Activated CD4-positive, alpha-beta T cell treated with anti-CD3 and anti-CD28 coated beads for 1 hour (primary cell): Measurements from ENCODE around the gene DENND10.
A peak's percentile ranks its signal among the peaks of the same experiment; 100 is the strongest.
"Not testable (repeated sequence)": the region's sequence is repeated elsewhere in the genome, so short reads cannot be mapped to it uniquely, and the experiment has no call there.

Source experiments
- DNase-seq: peaks from one replicate; pipeline ENCODE4 v3.0.0-alpha.2; 2020

Gene DENND10, protein sequence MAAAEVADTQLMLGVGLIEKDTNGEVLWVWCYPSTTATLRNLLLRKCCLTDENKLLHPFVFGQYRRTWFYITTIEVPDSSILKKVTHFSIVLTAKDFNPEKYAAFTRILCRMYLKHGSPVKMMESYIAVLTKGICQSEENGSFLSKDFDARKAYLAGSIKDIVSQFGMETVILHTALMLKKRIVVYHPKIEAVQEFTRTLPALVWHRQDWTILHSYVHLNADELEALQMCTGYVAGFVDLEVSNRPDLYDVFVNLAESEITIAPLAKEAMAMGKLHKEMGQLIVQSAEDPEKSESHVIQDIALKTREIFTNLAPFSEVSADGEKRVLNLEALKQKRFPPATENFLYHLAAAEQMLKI

DNA sequence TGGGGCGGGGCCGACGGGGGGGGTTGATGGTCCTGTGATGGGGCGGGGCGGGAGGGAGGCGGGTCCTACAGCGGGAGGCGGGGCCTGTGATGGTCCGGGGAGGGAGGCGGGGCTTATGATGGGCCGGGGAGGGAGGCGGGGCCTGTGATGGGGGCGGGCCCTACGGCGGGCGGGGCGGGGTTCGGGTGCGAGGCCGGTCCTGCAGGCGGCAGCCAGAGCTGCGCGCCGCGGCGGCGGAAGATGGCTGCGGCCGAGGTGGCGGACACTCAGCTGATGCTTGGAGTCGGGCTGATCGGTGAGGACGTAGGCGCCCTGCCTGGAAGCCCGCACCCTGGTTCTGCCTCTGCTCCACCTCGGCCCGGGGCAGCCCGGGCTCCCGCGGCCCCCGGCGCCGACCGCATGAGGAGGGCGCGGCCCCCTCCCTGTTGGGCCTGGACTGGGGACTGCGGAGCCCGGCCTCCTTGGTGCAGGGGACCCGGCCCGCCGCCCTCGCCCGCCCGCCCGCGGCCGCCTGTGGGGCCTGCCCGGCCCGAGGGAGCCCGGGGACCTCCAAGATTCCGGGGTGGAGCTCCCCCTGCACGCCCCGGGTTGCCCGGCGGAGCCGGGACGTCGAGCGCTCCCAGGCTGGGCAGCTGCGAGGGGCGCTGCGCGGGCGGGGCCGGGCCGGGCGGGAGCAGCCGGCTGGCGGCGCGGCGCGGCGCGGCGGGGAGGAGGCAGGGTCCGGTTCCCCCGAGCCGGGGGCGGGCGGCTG, at the start of gene DENND10:
Gene DENND10 (plus strand): TSS at position 211 of the 751 bp plus-strand sequence. CDS start 30 bp downstream, at position 241.
- DNase-seq = peak; percentile 64

DNA sequence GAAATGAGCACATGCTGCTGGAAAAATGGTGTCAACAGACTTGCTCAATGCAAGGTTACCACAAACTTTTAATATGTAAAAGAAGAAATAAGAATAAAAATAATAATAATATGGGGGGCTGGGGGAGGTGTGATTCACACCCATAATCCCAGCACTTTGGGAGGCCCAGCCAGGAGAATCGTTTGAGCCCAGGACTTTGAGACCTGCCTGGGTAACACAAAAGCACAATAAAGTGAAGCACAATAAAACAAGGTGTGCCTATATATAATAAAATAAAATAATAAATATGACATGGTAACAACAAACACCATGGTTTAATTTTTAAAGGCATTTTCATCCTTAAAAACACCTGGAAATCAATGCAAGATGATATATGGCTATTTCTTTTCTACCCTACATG, 48.4 kb upstream of the DENND10 start:
- DNase-seq = no peak

DNA sequence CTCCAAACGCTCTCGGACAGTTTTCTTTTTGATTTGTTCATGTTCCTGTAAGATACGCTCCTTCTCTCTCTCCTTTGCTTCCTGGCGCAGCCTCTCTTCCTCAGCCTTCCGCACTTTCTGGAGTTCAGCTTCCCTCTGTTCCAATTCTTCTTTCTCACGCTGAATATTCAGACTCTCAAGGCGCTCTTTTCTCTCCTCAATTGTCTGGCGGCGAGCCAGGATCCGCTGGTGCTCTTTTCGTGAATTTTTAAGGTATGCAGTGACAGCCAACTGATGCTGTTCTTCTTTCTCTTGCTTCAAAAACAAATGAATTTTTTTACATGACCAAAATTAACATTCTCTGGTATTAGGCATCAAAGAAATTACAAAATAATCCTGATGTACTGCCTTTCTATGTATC, 45.9 kb upstream of the DENND10 start:
- DNase-seq = no peak

DNA sequence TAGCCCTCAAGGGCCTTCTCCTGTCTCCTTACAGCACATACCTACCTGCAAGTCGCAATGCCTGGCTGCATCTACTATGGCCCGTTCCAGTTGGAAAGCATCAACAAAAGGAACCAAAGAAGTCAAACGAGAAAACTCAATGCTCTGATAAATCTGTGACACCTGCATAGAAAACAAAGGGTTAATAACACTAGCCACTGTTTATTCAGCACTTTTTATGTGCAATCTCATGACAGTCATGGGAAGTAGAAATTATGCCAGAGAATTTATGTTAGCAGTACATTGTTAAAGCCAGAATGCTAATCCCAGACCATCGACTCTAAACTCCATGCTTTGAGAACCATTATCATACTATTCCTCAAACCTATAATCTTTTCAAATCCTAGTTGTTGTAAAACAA, 44.4 kb upstream of the DENND10 start:
- no peak for DNase-seq

DNA sequence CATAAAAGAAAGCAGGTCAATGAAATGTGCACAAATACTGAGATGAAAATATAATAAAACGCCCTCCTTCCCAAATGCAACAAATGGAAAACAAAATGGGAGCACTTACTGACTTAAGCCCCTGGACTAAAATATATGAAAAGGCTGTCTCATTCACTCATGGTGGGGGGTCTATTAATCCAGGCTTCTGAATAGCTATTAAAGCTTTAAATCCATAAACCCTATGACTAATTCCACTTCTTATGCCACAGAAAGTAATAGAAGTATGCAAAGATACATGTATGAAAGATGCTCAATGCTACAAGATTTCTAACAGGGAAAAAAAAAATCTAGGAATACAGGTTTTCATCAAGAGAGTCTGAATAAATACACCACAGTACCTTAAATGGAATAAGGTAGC, 43.8 kb upstream of the DENND10 start:
- DNase-seq = no peak

DNA sequence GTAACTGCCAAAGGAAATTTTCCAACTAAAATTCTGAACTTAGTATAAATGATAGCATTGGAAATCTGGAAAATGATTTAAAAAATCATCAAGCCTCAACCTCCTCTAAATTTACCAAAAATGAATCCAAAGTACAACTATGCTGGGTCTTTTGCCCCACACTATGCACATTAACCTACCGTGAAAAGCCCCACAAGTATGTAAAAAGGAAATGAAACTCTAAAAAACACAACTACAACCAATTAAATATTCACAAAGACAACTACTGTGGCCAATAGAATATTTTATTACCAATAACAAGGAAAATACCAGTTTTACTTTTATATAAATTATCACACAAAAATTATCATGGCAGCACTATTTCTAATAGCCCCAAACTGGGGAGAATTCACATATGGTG, 42.6 kb upstream of the DENND10 start:
- no peak for DNase-seq

DNA sequence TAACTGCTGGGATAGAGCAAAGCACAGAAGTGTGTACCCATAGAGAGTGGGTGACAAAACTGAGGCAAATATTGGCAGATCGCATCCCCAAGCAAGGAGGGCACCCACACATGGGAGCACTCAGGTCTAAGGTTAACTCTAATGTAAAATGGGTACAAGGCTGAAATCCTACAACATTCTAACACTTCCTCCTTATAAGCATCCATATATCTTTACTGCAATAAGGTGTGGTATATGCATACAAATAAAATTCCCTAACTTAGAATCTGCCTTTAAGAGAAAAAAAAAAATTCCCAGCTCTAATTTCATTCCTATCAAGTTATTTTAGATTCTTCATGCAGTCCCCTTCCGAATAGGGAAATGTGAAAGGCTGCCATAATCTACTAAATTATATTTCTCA, 42.0 kb upstream of the DENND10 start:
- no peak for DNase-seq

DNA sequence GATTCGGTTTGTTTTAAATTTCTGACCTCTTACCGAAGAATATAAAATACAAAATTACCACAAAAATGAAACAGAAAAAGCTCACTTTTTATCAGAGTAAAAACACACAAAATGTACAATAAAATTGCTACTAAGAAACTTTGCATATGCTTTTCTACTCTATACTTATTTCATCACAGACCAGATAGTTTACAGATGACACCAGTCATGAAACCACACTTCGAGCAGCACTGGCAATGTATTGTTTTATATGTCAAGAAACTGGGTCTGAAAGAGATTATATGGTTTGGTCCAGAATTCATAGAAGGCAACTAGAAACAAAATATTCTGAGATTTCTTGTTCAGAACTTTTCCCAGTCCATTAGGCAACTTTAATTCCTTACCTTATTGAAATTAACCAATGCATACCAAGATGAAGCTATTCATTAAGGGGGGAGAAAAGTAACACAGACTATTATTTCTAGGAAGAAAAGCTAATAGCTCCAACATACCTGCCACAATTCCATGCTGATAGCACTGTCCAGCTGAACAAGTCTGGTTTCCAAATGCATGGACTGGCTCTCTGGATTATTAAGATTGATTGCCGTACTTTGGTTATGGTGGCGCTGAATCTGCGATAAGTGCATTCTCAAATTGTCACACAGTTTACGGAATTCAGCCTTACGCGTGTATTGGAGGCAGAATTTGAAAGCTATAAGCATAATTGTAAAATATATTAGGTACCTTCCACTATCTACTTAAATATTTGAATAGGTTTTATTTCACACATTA, 33.3 kb upstream of the DENND10 start:
- no peak for DNase-seq

DNA sequence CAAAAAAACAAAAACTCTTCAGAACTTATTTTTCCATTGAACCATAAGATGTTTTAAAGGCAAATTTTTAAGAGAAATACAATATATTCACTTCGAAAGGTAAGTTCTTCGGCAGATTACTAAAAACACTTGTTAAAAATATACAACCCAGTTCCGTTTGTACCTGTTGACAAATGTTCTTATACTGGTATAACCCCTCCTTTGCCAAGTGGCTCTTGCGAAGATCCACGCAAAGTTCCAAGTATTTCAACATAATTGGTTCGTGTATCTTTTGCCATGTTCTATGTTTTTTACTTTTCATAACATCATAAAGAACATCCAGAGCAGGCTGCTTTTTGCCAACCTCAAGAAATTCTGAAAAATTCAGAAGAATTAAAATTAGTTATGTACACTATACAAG, 30.3 kb upstream of the DENND10 start:
- DNase-seq = no peak

DNA sequence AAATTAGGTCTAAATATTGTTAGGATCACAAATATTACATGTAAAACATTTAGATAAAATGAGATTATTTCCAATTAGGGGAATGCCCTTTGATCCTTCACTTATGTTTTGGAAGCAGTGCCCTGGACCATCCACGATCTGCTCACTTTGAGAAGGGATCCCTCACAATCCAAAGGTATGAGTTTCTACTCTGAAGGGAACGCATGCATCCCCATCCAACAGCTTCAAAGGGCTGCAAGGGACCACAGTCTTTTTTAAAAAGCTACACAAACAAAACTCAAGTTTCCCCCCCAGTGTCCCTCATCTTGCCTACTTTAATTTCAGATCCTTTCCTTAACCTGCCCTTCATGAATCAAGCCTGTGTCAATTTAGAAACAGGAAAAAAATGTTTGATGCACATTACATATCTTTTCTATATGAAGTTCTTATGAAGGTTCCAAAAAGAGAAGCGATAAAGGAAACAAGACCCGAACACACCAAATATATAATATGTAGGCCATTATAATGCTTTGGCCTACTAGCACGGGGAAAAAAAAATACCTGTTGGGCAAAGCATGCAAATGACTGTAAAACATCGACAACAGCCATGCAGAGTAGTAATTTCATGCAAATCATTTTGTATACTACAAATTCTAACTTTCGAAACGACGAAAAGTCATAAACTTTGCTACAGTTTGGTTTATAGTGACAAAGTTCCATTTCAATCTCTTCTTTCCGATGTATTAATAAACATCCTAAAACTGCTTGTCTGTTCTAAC, 25.3 kb upstream of the DENND10 start:
- no peak for DNase-seq

DNA sequence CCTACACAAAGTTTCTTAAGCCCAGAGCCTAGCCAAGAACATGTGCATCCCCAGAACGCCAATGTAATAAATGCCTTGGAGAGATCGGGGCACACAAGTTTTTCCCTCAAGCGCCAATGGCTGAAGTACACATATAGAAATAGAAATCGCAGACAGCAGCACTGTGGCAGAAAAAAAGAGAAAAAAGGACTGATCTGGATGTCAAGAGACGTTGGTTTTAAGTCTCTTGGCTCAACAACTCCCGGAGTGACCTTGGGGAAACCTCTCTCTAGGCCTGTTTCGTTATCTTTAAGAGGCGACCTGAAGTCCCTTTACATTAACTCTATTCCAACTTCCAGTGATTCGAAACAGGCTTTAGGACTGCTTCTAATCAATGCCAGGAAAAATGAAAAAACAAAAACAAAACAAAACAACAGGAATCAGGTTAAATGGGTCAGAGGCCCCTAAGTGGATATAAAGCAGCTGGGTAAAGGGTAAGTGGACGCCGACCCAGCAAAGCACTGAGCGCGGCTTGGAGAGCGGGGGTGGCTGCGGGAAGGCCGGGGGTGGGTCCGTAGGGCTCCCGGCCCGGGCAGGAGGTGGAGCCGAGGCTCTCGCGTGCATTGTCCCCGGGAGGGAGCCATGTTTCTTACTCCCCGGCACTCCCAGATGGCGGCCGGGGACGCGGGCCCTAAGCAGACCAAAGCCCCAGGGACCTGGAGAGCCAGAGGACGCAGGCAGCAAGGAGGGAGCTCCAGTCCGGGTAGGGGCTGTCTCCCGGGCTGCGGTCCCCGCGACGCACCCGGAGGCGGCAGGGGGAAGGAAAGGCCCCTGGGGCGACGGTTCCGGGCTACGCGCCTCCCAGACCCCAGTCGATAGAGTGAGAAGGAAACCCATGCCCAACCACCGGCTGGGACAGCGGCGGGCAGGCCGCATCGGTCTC, 24.1 kb upstream of the DENND10 start:
- DNase-seq = peak; percentile 40

DNA sequence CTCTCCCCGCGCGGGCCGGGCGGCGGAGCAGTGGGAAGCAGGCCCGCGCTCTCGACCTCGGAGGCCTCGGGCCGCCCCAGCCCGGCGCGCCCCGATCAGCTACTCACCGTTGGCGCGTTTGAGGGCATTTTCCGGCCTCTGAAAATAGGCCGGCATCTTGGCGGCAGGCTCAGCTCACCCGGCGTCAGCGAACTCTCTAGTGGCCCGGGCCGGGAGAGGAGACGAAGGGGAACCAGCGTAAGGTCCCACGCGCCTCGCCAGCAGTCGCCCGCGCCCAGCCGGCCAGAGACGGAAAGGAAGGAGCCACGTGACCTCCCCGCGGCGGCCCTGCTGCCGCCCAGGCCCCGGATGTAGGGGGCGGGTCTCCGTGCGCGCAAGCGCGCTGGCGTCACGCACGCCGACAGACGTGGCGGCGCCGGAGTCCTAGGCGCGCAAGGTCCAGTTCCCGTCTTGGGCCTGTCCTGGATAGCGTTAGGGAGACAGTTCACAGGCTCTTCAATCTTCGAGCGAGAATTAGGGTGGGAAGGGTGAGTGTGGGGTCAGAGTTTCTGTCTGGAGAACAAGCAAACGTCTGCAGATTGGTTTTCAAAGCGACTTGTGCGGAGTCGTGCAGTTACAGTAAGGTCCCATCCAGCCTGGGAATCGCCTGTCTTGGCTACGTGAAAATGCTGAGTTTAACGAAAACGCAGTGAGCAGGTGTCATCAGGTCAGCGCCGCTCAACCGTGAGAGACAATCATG, 23.2 kb upstream of the DENND10 start, which contains the start of gene EIF3A:
Gene EIF3A (minus strand): TSS at position 297 of the 739 bp plus-strand sequence. CDS start 141 bp downstream, at position 156.
- peak; percentile 85 for DNase-seq

DNA sequence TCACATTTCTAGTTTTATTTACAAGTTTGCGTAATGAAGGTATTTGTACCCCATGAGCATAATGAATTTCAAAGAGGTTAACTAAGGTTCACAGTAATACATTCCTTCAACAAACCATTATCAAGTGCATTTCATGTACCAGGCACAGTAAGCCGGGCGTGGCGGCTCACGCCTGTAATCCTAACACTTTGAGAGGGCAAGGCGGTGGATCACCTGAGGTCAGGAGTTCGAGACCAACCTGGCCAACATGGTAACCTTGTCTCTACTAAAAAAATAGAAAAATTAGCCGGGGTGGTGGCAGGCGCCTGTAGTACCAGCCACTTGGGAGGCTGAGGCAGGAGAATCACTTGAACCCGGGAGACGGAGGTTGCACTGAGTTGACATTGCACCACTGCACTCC, 19.0 kb upstream of the DENND10 start:
- no peak for DNase-seq

DNA sequence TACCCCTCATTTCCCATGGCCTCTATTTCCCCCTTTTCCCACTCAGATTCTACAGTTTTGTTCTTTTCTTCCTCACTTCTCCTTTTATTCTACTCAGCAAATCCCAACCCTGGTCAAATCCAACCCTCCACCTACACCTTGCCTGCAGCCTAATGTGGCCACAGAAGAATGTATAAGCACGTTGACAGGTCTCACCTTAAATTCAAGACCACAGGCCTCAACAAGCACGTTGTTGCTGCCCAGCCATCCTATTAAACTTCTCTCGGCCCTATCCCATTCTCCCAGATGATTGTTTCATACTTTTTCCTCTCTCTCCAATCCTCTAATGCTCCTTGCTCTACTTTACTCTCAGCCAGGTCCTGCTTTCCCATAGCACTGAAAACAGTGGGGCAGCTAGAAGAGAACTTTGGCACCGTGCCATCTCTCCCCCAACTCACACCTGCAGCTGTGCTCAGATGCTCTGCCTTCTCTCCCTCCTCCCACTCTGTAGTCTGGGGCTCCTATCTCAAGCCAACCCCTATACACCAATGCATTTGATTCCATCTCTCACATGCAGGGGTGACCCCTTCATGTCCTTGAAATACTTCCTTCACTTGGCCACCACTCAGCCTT, 16.5 kb upstream of the DENND10 start:
- DNase-seq = no peak

DNA sequence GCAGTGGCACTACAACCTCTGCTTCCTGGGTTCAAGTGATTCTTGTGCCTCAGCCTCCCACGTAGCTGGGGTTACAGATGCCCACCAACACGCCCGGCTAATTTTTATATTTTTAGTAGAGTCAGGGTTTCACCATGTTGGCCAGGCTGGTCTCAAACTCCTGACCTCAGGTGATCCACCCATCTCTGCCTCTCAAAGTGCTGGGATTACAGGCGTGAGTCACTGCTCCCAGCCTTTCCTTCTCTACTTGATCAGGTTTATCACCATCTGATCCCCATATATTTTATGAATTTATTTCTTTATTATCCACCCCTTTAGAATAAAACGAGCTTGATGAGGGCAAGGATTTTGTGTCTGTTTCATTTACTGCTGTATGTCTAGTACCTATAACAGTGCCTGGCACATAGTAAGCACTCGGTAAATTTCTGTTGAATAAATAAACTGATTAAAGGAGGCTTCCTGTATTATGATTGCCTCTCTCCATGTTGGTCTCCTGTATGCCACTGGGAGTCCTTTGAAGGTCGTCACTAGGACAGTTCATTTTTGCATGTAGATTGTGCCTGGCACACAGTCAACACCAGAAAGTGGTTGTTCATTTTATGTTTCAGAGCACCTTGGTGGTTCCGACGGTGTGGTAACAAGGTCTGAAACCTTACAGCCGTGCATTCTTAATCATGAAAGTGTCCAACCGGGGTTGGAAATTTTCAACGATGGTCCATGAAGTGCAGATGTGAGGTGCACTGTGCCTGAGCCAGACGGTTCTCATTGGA, 13.7 kb upstream of the DENND10 start:
- no peak for DNase-seq

DNA sequence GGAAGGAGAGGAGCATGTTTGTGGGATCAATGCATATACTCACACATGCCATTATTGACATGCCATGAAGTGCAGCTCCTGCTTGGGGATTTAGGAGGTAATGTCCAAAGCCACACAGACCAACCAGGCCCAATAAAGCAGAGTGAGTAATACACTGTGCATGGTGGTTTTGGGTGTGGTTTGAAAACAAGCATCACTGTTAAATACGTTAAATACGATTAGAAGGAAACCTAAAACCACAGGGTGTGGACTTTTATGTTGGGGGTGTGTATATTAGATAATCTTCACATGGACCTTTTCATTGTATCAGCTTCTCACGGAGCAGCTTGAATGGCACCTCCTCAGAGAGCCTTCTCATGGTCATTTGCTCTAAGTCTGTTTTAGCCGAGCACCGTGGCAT, 12.9 kb upstream of the DENND10 start:
- DNase-seq = no peak

DNA sequence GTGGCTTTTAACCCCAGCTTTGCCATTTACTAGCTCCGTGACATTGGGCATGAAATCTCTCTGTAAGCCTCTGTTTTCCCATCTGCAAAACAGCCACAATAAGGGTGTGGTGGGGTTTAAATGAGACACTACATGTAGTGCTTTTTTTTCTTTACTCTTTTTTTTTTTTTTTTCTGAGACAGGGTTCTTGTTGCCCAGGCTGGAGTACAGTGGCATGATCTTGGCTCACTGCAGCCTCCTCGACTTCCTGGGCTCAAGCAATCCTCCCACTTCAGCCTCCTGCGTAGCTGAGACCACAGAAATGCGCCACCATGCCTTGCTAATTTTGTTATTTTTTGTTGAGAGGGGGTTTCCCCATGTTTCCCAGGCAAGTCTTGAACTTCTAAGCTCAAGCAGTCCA, 8.3 kb upstream of the DENND10 start:
- no peak for DNase-seq

DNA sequence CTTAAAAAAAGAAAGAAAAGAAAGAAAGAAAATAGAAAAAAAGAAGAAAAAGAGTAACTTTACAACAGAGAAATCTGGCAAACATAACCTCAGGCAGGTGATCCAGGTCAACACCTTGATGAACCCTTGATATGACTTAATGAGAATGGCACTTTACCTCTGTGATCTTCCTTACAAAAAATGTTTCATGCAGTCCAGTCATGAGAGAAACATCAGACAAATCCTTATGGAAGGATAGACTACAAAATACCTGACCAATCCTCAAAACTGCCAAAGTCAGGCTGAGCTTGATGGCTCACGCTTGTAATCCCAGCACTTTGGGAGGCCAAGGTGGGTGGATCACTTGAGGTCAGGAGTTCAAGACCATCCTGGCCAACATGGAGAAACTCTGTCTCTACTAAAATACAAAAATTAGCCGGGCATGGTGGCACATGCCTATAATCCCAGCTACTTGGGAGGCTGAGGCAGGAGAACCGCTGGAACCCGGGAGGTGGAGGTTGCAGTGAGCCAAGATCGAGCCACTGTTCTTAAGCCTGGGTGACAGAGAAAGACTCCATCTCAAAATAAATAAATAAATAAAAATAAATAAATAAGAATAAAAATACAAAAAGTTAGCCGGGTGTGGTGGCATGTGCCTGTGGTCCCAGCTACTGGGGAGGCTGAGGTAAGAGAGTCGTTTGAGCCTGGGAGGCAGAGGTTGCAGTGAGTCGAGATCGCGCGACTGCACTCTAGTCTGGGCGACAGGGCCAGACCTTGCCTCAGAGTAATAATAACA, 7.1 kb upstream of the DENND10 start:
- DNase-seq = not testable (repeated sequence)

DNA sequence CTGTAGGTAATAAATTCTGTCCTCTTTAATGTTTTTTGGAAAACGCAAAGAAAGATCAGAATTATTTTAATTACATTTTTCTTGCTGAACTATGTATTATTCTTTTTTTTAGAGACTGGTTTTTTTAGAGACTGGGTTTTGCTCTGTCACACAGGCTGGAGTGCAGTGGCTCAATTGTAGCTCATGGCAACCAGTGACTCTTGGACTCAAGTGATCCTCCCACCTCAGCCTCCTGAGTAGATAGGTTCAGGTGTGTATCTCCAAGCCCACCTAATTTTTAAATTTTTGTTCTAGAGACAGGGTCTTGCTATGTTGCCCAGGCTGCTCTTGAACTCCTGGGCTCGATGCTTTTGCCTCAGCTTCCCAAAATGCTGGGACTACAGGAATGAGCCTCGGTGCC, 5.3 kb upstream of the DENND10 start:
- no peak for DNase-seq
